Ovary (tissue), 3 donors: ENCODE data around the gene ITPR1.

Experiments used
- POLR2A ChIP-seq: fragments of 450-650 bp; IDR thresholded peaks from one replicate; pipeline ENCODE4 v1.6.1; 2017; ENCODE audit warnings: antibody characterized with exemption, mild to moderate bottlenecking, moderate library complexity
- TF ChIP-seq, protein P1 (sequence below), 3 donors: fragments of 450-650 bp in 2 of 3; fragments of 200-600 bp in 1 of 3; IDR thresholded peaks; one replicate each; pipeline versions ENCODE4 v1.5.1 to v1.8.0; 2016 to 2022; ENCODE audit warnings: antibody characterized with exemption in 3 of 3, mild to moderate bottlenecking in 1 of 3
- donor health status: DM: no; HTN: no; CAD: no.

- TF ChIP-seq, protein P1, sequence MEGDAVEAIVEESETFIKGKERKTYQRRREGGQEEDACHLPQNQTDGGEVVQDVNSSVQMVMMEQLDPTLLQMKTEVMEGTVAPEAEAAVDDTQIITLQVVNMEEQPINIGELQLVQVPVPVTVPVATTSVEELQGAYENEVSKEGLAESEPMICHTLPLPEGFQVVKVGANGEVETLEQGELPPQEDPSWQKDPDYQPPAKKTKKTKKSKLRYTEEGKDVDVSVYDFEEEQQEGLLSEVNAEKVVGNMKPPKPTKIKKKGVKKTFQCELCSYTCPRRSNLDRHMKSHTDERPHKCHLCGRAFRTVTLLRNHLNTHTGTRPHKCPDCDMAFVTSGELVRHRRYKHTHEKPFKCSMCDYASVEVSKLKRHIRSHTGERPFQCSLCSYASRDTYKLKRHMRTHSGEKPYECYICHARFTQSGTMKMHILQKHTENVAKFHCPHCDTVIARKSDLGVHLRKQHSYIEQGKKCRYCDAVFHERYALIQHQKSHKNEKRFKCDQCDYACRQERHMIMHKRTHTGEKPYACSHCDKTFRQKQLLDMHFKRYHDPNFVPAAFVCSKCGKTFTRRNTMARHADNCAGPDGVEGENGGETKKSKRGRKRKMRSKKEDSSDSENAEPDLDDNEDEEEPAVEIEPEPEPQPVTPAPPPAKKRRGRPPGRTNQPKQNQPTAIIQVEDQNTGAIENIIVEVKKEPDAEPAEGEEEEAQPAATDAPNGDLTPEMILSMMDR (IDR thresholded peaks at IDR 0.05) = no peak
- no peak for TF ChIP-seq POLR2A
These were observed 366.6 kb downstream of the ITPR1 start for GRCh38 chr3:4859788-4860187.
